Upper lobe of right lung (tissue), 1 donor: ENCODE data around the gene SLC2A6. TPM values are rescaled to one million over a fixed set of nuclear protein-coding genes. Genes with fewer than 3 reads are reported as not detected.
A peak's percentile ranks its signal among the peaks of the same experiment; 100 is the strongest.

Experiments used
- ATAC-seq: fragments of 200-7000 bp; cut with Tn5 transposase; one replicate; pipeline ENCODE4 v1.9.1; 2020; ENCODE audit warnings: mild to moderate bottlenecking, moderate library complexity
- DNase-seq: peaks from one replicate; pipeline ENCODE4 v3.0.0-alpha.2; 2020
- H3K27ac ChIP-seq: fragments of 200-600 bp; one replicate; pipeline ENCODE4 v1.8.0; 2022
- H3K27me3 ChIP-seq: fragments of 200-600 bp; one replicate; pipeline ENCODE4 v1.8.0; 2022; ENCODE audit warnings: mild to moderate bottlenecking
- H3K36me3 ChIP-seq: fragments of 200-600 bp; one replicate; pipeline ENCODE4 v1.8.0; 2022
- H3K4me1 ChIP-seq: fragments of 200-600 bp; one replicate; pipeline ENCODE4 v1.8.0; 2022
- H3K4me3 ChIP-seq: fragments of 200-600 bp; one replicate; pipeline ENCODE4 v1.8.0; 2022; ENCODE audit warnings: mild to moderate bottlenecking
- H3K9me3 ChIP-seq: fragments of 200-600 bp; one replicate; pipeline ENCODE4 v1.8.0; 2022
- CTCF ChIP-seq: fragments of 200-600 bp; IDR thresholded peaks from one replicate; pipeline ENCODE4 v1.8.0; 2022; ENCODE audit warnings: antibody characterized with exemption
- intact Hi-C: fragments of 100-400 bp; cut with DNase I; formaldehyde crosslinking; loops from one replicate; pipeline ENCODE4 v1.11.0; 2022
- total RNA-seq: library from RNA; stranded (reverse); fragmentation: NEBNext Ultra II Directional; extraction: Animal tissue kit (Norgen Biotek cat#: 25700); gene quantifications from one replicate; pipeline ENCODE4 v1.2.1, GENCODE V29; 2021
- donor health status: DM: no; HTN: yes; CAD: no; lungs with severe emphysema.

Gene SLC2A6
- total RNA-seq, 1 donor from 2014 or later, result 11.4 TPM

- no peak for ATAC-seq
- intact Hi-C loops, result no loop called here
- no peak for DNase-seq
- no peak for TF ChIP-seq CTCF
- H3K4me1 ChIP-seq, result peaks cover 12% of the 10 kb centered on the region
- H3K4me3 ChIP-seq, result no peak overlapping the region
- peaks cover 3% of the 10 kb centered on the region for H3K9me3 ChIP-seq
- no peaks in the 10 kb centered on the region for H3K27me3 ChIP-seq
- no peaks in the 10 kb centered on the region for H3K36me3 ChIP-seq
- no peak overlapping the region for H3K27ac ChIP-seq
These were observed 23.2 kb upstream of the SLC2A6 start for GRCh38 chr9:133502112-133502511.

GRCh38 chr9:133499892-133500270, 21.0 kb upstream of the SLC2A6 start:
- Histone ChIP-seq H3K4me1 (peaks cover 10% of the 10 kb centered on the region), H3K27me3 (no peaks in the 10 kb centered on the region), H3K27ac (peak overlapping the region; percentile 70), H3K9me3 (peaks cover 3% of the 10 kb centered on the region), H3K4me3 (no peak overlapping the region), H3K36me3 (no peaks in the 10 kb centered on the region)
- ATAC-seq, result no peak
- TF ChIP-seq CTCF, result no peak
- no peak for DNase-seq
- intact Hi-C loops, result no loop called here

- TF ChIP-seq CTCF, result peak; percentile 22
- H3K27ac ChIP-seq, result peak overlapping the region; percentile 70
- intact Hi-C loops, result no loop called here
- DNase-seq, result no peak
- ATAC-seq, result peak; percentile 72
- H3K9me3 ChIP-seq, result peaks cover 3% of the 10 kb centered on the region
- no peaks in the 10 kb centered on the region for H3K36me3 ChIP-seq
- H3K4me1 ChIP-seq, result peaks cover 10% of the 10 kb centered on the region
- no peaks in the 10 kb centered on the region for H3K27me3 ChIP-seq
- H3K4me3 ChIP-seq, result no peak overlapping the region
These were observed 20.4 kb upstream of the SLC2A6 start for GRCh38 chr9:133499132-133499891.

GRCh38 chr9:133496861-133497842, 18.3 kb upstream of the SLC2A6 start:
- no peak overlapping the region for H3K27ac ChIP-seq
- DNase-seq (no peak), ATAC-seq (no peak)
- H3K4me1 ChIP-seq, result peaks cover 18% of the 10 kb centered on the region
- intact Hi-C loops, result no loop called here
- TF ChIP-seq CTCF, result no peak
- H3K27me3 ChIP-seq, result no peaks in the 10 kb centered on the region
- H3K4me3 ChIP-seq, result no peak overlapping the region
- no peaks in the 10 kb centered on the region for H3K36me3 ChIP-seq
- H3K9me3 ChIP-seq, result no peaks in the 10 kb centered on the region

- H3K36me3 ChIP-seq, result no peaks in the 10 kb centered on the region
- H3K27me3 ChIP-seq, result no peaks in the 10 kb centered on the region
- ATAC-seq (no peak), DNase-seq (no peak)
- intact Hi-C loops, result no loop called here
- no peak for TF ChIP-seq CTCF
- no peaks in the 10 kb centered on the region for H3K9me3 ChIP-seq
- H3K27ac ChIP-seq, result no peak overlapping the region
- H3K4me1 ChIP-seq, result peaks cover 26% of the 10 kb centered on the region
- H3K4me3 ChIP-seq, result no peak overlapping the region
These were observed 16.7 kb upstream of the SLC2A6 start for GRCh38 chr9:133495327-133496293.
